Measurements from ENCODE around the gene SEC24D. TPM values are rescaled to one million over a fixed set of nuclear protein-coding genes. Genes with fewer than 3 reads are reported as not detected.

SEC24D gene
- total RNA-seq, 1 donor from 2014 or later: 138 TPM

GRCh38 chr4:118738090-118738489 is 97.8 kb downstream of the SEC24D start:
- H3K4me3 Mint-ChIP-seq (ENCODE audit: unreplicated experiment): no peak overlapping the region
- no peak for DNase-seq (ENCODE audit: extremely low spot score, unreplicated experiment)
- no peaks in the 10 kb centered on the region for H3K9me3 Mint-ChIP-seq (ENCODE audit: unreplicated experiment)
- H3K27ac Mint-ChIP-seq (ENCODE audit: unreplicated experiment): no peak overlapping the region
- H3K27me3 Mint-ChIP-seq (ENCODE audit: unreplicated experiment): no peaks in the 10 kb centered on the region
- H3K4me1 Mint-ChIP-seq (ENCODE audit: unreplicated experiment): peaks cover 35% of the 10 kb centered on the region
- H3K36me3 Mint-ChIP-seq (ENCODE audit: unreplicated experiment): peaks cover 56% of the 10 kb centered on the region
- TF ChIP-seq CTCF (IDR thresholded peaks at IDR 0.05): no peak

GRCh38 chr4:118736900-118737299 is 99.0 kb downstream of the SEC24D start:
- Mint-ChIP-seq H3K27ac (ENCODE audit: unreplicated experiment) (no peak overlapping the region), H3K4me1 (ENCODE audit: unreplicated experiment) (peaks cover 44% of the 10 kb centered on the region), H3K36me3 (ENCODE audit: unreplicated experiment) (peaks cover 51% of the 10 kb centered on the region), H3K27me3 (ENCODE audit: unreplicated experiment) (no peaks in the 10 kb centered on the region), H3K9me3 (ENCODE audit: unreplicated experiment) (no peaks in the 10 kb centered on the region), H3K4me3 (ENCODE audit: unreplicated experiment) (no peak overlapping the region)
- DNase-seq (ENCODE audit: extremely low spot score, unreplicated experiment): no peak
- no peak for TF ChIP-seq CTCF (IDR thresholded peaks at IDR 0.05)

GRCh38 chr4:118734491-118735205 is 101.3 kb downstream of the SEC24D start:
- Mint-ChIP-seq H3K27me3 (ENCODE audit: unreplicated experiment) (no peaks in the 10 kb centered on the region), H3K27ac (ENCODE audit: unreplicated experiment) (peak overlapping the region; percentile 79), H3K36me3 (ENCODE audit: unreplicated experiment) (peaks cover 54% of the 10 kb centered on the region), H3K9me3 (ENCODE audit: unreplicated experiment) (no peaks in the 10 kb centered on the region), H3K4me1 (ENCODE audit: unreplicated experiment) (peaks cover 58% of the 10 kb centered on the region), H3K4me3 (ENCODE audit: unreplicated experiment) (no peak overlapping the region)
- DNase-seq (ENCODE audit: extremely low spot score, unreplicated experiment): no peak
- no peak for TF ChIP-seq CTCF (IDR thresholded peaks at IDR 0.05)

GRCh38 chr4:118732591-118733330 is 103.2 kb downstream of the SEC24D start:
- Mint-ChIP-seq H3K4me1 (ENCODE audit: unreplicated experiment) (peaks cover 72% of the 10 kb centered on the region), H3K36me3 (ENCODE audit: unreplicated experiment) (peaks cover 49% of the 10 kb centered on the region), H3K27me3 (ENCODE audit: unreplicated experiment) (no peaks in the 10 kb centered on the region), H3K4me3 (ENCODE audit: unreplicated experiment) (peak overlapping the region; percentile 51), H3K27ac (ENCODE audit: unreplicated experiment) (peak overlapping the region; percentile 88), H3K9me3 (ENCODE audit: unreplicated experiment) (no peaks in the 10 kb centered on the region)
- TF ChIP-seq CTCF (IDR thresholded peaks at IDR 0.05): no peak
- no peak for DNase-seq (ENCODE audit: extremely low spot score, unreplicated experiment)

GRCh38 chr4:118730683-118731082 is 105.2 kb downstream of the SEC24D start:
- Mint-ChIP-seq H3K4me1 (ENCODE audit: unreplicated experiment) (peaks cover 72% of the 10 kb centered on the region), H3K27me3 (ENCODE audit: unreplicated experiment) (no peaks in the 10 kb centered on the region), H3K4me3 (ENCODE audit: unreplicated experiment) (no peak overlapping the region), H3K27ac (ENCODE audit: unreplicated experiment) (peak overlapping the region; percentile 81), H3K36me3 (ENCODE audit: unreplicated experiment) (peaks cover 50% of the 10 kb centered on the region), H3K9me3 (ENCODE audit: unreplicated experiment) (no peaks in the 10 kb centered on the region)
- DNase-seq (ENCODE audit: extremely low spot score, unreplicated experiment): no peak
- no peak for TF ChIP-seq CTCF (IDR thresholded peaks at IDR 0.05)
